Measurements from ENCODE around the gene ANKRD29. TPM values are rescaled to one million over a fixed set of nuclear protein-coding genes. Genes with fewer than 3 reads are reported as not detected.

The ANKRD29 gene
- total and polyA plus RNA-seq, 2 of the 4 experiments (the other 2 are of a cell fraction): 0.18 to 0.31 TPM

DNA sequence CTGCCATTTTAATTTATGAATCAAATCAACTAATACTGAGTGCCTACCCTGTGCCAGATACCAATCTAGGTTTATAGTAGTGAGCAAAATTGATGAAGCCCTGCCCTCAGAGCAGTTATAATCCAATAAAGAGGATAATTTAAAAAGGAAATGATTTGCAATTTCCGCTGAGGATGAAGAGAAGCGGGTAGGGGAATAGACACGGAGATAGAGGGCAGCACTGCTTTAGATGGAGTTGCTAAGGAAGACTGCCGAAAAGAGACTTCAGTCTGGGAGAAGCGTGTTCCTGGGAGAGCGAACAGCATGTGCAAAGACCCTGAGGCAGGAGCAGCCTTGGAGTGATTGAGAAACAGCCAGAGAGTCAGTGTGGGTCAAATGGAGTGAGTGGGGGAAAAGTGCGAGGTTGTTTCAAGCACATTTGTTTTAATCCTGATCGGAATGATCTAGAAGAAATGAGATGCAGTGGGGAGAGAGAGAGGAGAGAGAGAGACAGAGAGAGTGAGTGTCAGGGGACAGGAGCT, 38.9 kb upstream of the ANKRD29 start:
- Histone ChIP-seq H2AK9ac (replicated peaks; ENCODE audit: low read depth, low read length, poor library complexity) (no peak overlapping the region), H3K36me3 (ENCODE audit: control insufficient read depth, insufficient read depth, low read length) (no peaks in the 10 kb centered on the region), H4K8ac (ENCODE audit: low read depth in 2 of 2, low read length in 2 of 2) (no peak overlapping the region), H3K4ac (ENCODE audit: low read depth, low read length) (no peak overlapping the region), H3K23ac (ENCODE audit: low read depth, low read length) (no peak overlapping the region), H2AFZ (replicated peaks; ENCODE audit: low read length, poor library complexity) (no peak overlapping the region), H2BK120ac (ENCODE audit: low read depth, low read length) (no peak overlapping the region), H3K9me3 (ENCODE audit: control insufficient read depth, insufficient read depth, low read length) (no peaks in the 10 kb centered on the region), H2BK20ac (ENCODE audit: low read depth, low read length) (no peak overlapping the region), H2BK15ac (ENCODE audit: low read depth, low read length) (0 out of 3 replicates have a peak overlapping the region, but pooled peaks have one; percentile 10), H2BK5ac (ENCODE audit: low read depth, low read length, poor library complexity, severe bottlenecking) (no peak overlapping the region), H3K79me1 (ENCODE audit: low read depth in 1 of 2, low read length in 2 of 2) (no peaks in the 10 kb centered on the region), H2AK5ac (ENCODE audit: low read depth, low read length) (no peak overlapping the region), H4K5ac (ENCODE audit: low read depth, low read length) (no peak overlapping the region), H4K91ac (ENCODE audit: insufficient read depth, low read depth, low read length) (no peak overlapping the region), H3K14ac (replicated peaks; ENCODE audit: low read depth, low read length) (no peak overlapping the region), H3K27me3 (ENCODE audit: control insufficient read depth, insufficient read depth, low read length) (peaks cover 25% of the 10 kb centered on the region), H3K18ac (ENCODE audit: low read depth, low read length) (no peak overlapping the region), H3K9me1 (ENCODE audit: insufficient read depth, low read length) (no peaks in the 10 kb centered on the region), H3K27ac (ENCODE audit: insufficient read depth, low read length) (no peak overlapping the region), H3K56ac (ENCODE audit: extremely low read depth, insufficient read depth, low read length) (no peak overlapping the region), H3K4me2 (ENCODE audit: low read depth, low read length) (no peak overlapping the region), H3K9ac (ENCODE audit: low read depth, low read length) (no peak overlapping the region), H3K4me1 (ENCODE audit: control insufficient read depth, insufficient read depth, low read length) (peaks cover 6% of the 10 kb centered on the region), H3K4me3 (ENCODE audit: insufficient read depth, low read depth, low read length) (no peak overlapping the region), H4K20me1 (ENCODE audit: insufficient read depth, low read length) (no peaks in the 10 kb centered on the region)
- TF ChIP-seq RFX5 (IDR thresholded peaks at IDR 0.05; ENCODE audit: low read depth, low read length): no peak
- in situ Hi-C loops (cut with MboI; ENCODE audit: low sequenced_read_pairs) (loop anchor here (5.0 kb wide), 2 partner anchors 74 to 184 kb away; no protein-coding TSS in a partner anchor), intact Hi-C loops (cut with micrococcal nuclease) (loop anchor here (5.0 kb wide), 2 partner anchors 204 to 416 kb away; no protein-coding TSS in a partner anchor), dilution Hi-C loops (cut with HindIII; ENCODE audit: low sequenced_read_pairs, unreplicated experiment) (no loop called here)
- BruUV-seq (replicated peaks): no TSS peak
- ChIA-PET POLR2A (ENCODE audit: unreplicated experiment) (no interaction called here), CTCF (interaction anchor here (0.6 to 1.2 kb wide), 3 partner anchors 17 to 217 kb away, joined by 3 to 4 read pairs (median 3); no protein-coding TSS in a partner anchor)
- ATAC-seq (ENCODE audit: low read depth) (no peak), DNase-seq (no peak)
- WGBS, 2 experiments (ENCODE audit: extremely low coverage in 2 of 2, insufficient read length in 1 of 2): 96% methylated on average over 5 of the region's 8 CpGs; no CpG with 5 or more reads in 1 of the 2 experiments

Data from IMR-90 (cell line).